Ishikawa (cell line): Measurements from ENCODE around the gene MFSD1.

ENCODE experiments used
- MAX ChIP-seq: IDR thresholded peaks from 2 replicates; pipeline ENCODE4 v1.6.1; 2012
- NFIC ChIP-seq: IDR thresholded peaks from 2 replicates; pipeline ENCODE4 v1.6.1; 2012
- RAD21 ChIP-seq: IDR thresholded peaks from 2 replicates; pipeline ENCODE4 v1.6.1; 2012; ENCODE audit warnings: low read depth
- TEAD4 ChIP-seq: IDR thresholded peaks from 2 replicates; pipeline ENCODE4 v1.6.1; 2012

- TF ChIP-seq RAD21: no peak
- TF ChIP-seq NFIC: no peak
- no peak for TF ChIP-seq MAX
- TF ChIP-seq TEAD4: no peak
Measured at GRCh38 chr3:158785972-158786371, 15.9 kb upstream of the MFSD1 start.
